HUES64 (cell line): Measurements from ENCODE around the gene SPA17.

Source experiments
- H3K27ac ChIP-seq: 2 replicates; pipeline ENCODE4 v1.7.0; 2013; ENCODE audit warnings: low read depth, low read length, inconsistent platforms
- H3K27me3 ChIP-seq: 2 replicates; pipeline ENCODE4 v1.6.1; 2013; ENCODE audit warnings: mild to moderate bottlenecking, low read length; ENCODE audit not compliant: insufficient read depth
- H3K36me3 ChIP-seq: 2 replicates; pipeline ENCODE4 v1.6.1; 2013; ENCODE audit warnings: mild to moderate bottlenecking, low read length; ENCODE audit not compliant: insufficient read depth
- H3K4me1 ChIP-seq: 2 replicates; pipeline ENCODE4 v1.6.1; 2013; ENCODE audit warnings: mild to moderate bottlenecking, low read length, moderate library complexity; ENCODE audit not compliant: insufficient read depth
- H3K4me3 ChIP-seq: 2 replicates; pipeline ENCODE4 v1.5.1; 2013; ENCODE audit warnings: mild to moderate bottlenecking, low read length, moderate library complexity
- H3K9ac ChIP-seq: 2 replicates; pipeline ENCODE4 v1.6.1; 2013; ENCODE audit warnings: mild to moderate bottlenecking, low read depth, low read length
- H3K9me3 ChIP-seq: 2 replicates; pipeline ENCODE4 v1.6.1; 2013; ENCODE audit warnings: low read depth, low read length; ENCODE audit not compliant: insufficient read depth
- WGBS: fragments of 150-250, 120-280 bp; methylation state at CpG from one replicate; pipeline ENCODE4 v1.1.7; 2013; ENCODE audit warnings: missing lambda C conversion rate; 5-methylcytosine and 5-hydroxymethylcytosine counted together

SPA17 gene

DNA sequence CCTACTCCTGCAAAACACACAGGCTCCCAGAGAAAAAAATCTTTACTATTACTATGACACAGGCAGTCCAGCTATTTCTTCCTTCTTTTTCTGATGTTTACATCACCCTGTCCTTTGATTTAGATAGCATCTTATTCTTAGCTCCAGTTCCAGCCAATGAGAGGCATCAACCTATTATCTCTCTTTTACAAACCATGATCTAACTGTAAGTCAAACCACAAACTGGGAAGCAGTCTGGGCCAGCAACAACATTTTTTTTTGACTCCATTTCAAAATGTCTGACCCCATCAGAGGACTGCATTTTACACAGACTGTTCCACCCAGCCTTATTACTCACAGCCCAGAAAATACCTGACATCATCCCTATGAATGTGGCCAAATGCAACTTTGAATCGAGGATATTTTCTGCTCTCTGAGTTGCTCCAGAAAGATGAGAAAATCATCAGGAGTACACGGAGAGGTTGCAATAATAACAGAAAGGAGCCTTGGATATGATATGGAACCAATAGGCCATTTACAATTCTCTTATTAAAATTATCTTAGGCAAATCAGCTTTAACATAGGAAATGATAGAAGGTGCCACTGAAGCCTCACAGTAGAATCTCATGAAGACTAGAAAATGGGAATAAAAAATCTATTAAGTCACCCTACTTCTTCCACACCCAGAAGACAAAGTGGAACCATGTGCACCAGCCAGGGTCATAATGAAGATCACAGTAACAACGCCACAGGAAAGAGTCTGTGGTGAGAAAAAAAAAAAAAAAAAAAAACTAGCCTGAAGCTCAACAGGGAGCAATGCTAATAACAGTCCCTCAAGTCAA is 29.9 kb upstream of the SPA17 start:
- Histone ChIP-seq H3K4me3 (no peak overlapping the region), H3K27ac (no peak overlapping the region), H3K27me3 (no peaks in the 10 kb centered on the region), H3K36me3 (0 out of 2 replicates have a peak, but pooled peaks cover 3% of the 10 kb centered on the region), H3K4me1 (0 out of 2 replicates have a peak, but pooled peaks cover 4% of the 10 kb centered on the region), H3K9ac (no peak overlapping the region), H3K9me3 (no peaks in the 10 kb centered on the region)
- WGBS, result 53% methylated on average over 3 of the region's 3 CpGs

DNA sequence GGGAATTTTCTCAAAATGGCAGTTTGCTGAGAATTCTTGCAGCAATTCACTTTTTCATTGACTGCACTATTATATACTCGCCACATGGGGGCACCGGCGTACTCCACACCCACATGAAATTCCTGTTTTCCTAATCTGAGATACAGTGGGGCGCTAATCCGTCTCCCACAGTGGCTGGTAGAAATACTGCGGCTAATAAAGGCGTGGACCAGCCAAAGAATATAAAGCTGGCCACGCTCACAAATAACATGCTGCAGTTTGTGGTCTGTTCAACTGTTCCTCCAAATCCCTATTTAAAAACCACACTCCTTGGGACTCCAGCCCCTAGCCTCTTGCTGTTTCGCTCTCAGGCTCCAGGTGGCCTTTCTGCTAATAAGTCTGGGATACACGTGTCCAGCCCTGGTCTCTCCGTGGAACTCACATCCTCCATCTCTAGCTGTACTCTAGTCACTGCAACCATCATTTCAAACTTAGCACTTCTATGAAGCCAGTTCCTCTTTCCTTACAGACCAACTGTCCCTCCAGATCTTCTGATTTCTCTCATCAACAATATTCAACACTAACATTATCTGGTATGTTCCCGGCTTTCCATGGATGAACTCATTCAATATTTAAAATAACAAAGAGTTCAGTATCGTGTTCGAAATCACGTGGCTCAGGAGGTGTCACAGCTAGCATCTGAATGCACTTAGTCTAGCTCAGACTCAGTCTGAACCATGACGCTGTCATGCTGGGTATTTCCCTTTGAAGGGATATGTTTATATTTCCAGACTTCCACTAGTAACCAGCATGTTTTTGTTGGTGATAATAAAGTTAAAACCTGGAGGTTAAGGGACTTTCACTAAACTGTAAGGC is 29.1 kb upstream of the SPA17 start:
- Histone ChIP-seq H3K27me3 (no peaks in the 10 kb centered on the region), H3K9me3 (no peaks in the 10 kb centered on the region), H3K27ac (no peak overlapping the region), H3K4me3 (peak overlapping the region; percentile 15; the same call in 1 of the 2 replicates), H3K36me3 (0 out of 2 replicates have a peak, but pooled peaks cover 3% of the 10 kb centered on the region), H3K9ac (no peak overlapping the region), H3K4me1 (0 out of 2 replicates have a peak, but pooled peaks cover 4% of the 10 kb centered on the region)
- 32% methylated on average over 16 of the region's 16 CpGs for WGBS

DNA sequence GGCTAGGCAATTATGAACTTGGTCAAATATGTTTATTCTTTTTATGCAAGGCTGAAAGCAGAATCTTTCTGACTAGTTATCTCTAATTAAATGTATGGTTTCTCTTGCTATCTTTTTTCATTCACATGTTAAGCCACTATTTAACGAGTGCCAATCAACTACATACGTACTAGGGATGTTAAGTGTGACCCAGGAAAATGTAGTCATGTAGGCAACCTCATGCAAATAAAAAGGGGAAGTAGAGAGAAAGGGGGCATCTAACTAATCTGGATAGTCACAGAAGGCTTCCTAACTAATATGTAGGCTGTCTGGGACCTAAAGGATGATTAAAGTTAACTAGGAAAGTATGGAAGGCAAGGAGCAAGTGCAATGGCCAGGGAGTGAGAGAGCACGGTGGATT is 27.6 kb upstream of the SPA17 start:
- no peak overlapping the region for H3K9ac ChIP-seq
- 90% methylated on average over 3 of the region's 3 CpGs for WGBS
- 0 out of 2 replicates have a peak, but pooled peaks cover 4% of the 10 kb centered on the region for H3K4me1 ChIP-seq
- H3K4me3 ChIP-seq, result no peak overlapping the region
- no peak overlapping the region for H3K27ac ChIP-seq
- H3K36me3 ChIP-seq, result no peaks in the 10 kb centered on the region
- H3K27me3 ChIP-seq, result no peaks in the 10 kb centered on the region
- no peaks in the 10 kb centered on the region for H3K9me3 ChIP-seq

DNA sequence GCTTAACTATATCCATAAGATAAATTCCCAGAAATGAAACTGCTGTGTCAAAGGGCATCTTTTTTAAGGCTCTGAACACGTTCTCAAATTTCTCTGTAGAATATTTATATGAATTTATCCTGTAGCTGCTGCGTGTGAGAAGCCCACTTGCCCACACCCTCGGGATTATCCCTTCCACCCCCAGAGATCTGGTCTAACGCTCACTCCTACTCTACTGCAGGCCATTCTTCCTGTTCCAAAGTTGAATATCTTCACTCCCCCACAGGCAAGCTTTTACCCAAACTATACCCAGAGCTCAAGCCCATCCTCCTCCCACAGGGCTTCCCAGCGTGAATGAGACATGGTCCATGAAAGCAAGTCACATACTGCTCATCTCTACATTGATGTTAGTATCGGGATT is 25.1 kb upstream of the SPA17 start:
- H3K36me3 ChIP-seq, result no peaks in the 10 kb centered on the region
- WGBS, result 89% methylated on average over 5 of the region's 6 CpGs
- no peak overlapping the region for H3K9ac ChIP-seq

DNA sequence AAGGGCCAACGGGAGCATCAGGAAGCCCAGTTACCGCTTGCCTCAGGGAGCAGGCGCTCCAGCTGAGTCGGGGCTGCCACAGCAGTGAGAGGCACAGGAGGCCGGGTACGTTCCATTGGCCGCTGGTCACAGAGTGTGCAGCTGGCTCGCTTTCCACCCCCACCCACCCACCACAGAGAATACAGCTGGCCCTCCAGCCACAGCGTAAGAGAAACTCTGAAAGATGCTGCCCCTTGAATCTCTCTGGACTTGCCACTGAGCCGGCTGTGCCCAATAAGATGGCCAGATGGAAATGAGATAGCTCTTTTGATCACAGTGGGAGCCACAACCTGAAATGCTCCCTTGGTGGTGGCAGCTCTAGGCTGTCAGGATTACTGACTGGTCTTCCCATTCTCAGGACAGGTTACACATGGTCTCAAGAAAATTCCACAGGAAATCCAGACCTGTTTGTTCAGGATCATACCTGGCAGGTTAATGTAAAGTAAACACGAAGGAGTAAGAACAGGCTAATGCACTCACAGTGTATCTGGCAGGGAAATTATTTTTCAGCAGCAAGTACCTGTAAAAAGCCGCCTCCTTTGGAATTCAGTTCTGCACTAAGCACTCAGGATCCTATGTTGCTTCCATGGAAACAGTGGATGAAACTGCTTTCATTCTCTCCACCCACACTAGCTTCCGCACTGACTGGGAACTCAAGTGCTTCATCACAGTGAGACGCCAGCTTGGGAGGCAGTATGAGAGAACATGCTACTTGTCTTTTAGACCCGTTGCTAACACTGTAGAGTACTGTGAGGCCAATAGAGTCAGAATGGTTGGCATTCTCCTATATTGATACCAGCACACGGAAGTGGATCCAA is 16.7 kb upstream of the SPA17 start:
- no peaks in the 10 kb centered on the region for H3K9me3 ChIP-seq
- no peaks in the 10 kb centered on the region for H3K36me3 ChIP-seq
- peaks cover 15% of the 10 kb centered on the region for H3K4me1 ChIP-seq
- H3K9ac ChIP-seq, result no peak overlapping the region
- no peak overlapping the region for H3K27ac ChIP-seq
- no peaks in the 10 kb centered on the region for H3K27me3 ChIP-seq
- WGBS, result 34% methylated on average over 16 of the region's 16 CpGs
- no peak overlapping the region for H3K4me3 ChIP-seq

More for the DNA sequence above, 25.1 kb upstream of the SPA17 start:
- Histone ChIP-seq H3K27me3 (no peaks in the 10 kb centered on the region), H3K4me3 (no peak overlapping the region), H3K27ac (no peak overlapping the region), H3K9me3 (no peaks in the 10 kb centered on the region), H3K4me1 (0 out of 2 replicates have a peak, but pooled peaks cover 4% of the 10 kb centered on the region)

DNA sequence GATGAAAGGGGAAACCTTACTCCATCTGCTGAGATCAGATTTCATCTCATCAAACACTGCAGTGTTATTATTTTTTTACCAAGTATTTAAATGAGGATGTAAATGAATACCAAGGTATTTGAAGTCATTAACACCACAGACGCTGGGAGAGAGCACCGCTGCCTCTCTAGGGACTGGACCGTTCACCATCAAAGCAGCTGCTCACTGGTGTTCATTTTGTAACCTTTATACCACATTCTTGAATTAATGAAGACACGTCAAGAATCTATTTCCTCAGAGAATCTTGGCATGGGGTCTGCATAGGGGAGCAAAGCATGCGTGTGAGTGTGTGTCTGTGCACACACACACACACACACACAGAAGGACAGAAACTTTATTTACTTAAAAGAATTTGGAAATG is 15.8 kb upstream of the SPA17 start:
- no peak overlapping the region for H3K4me3 ChIP-seq
- no peak overlapping the region for H3K27ac ChIP-seq
- 51% methylated on average over 3 of the region's 5 CpGs for WGBS
- no peak overlapping the region for H3K9ac ChIP-seq
- no peaks in the 10 kb centered on the region for H3K9me3 ChIP-seq
- peaks cover 15% of the 10 kb centered on the region for H3K4me1 ChIP-seq
- no peaks in the 10 kb centered on the region for H3K36me3 ChIP-seq
- no peaks in the 10 kb centered on the region for H3K27me3 ChIP-seq

DNA sequence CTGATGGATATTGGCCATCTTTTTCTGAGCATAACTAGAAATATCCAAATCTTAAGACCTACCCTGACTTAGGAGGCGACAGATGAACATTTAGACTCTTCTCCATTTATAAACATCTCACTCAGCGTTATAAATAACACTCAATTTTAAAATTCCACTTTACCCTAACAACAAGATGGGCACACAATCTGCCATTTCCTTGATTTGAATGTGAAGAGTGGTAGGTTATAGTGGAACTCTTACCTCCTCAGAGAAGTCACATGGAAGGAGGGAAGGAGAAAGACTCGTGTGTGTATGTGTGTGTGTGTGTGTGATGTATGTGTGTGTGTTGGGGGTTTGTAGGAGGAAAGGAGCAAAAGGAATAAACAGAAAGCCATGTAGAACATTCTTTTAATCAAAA is 15.2 kb upstream of the SPA17 start:
- no peak overlapping the region for H3K9ac ChIP-seq
- H3K4me3 ChIP-seq, result no peak overlapping the region
- no peak overlapping the region for H3K27ac ChIP-seq
- 87% methylated on average over 3 of the region's 3 CpGs for WGBS
- no peaks in the 10 kb centered on the region for H3K9me3 ChIP-seq
- H3K27me3 ChIP-seq, result no peaks in the 10 kb centered on the region
- H3K36me3 ChIP-seq, result no peaks in the 10 kb centered on the region
- H3K4me1 ChIP-seq, result peaks cover 15% of the 10 kb centered on the region

DNA sequence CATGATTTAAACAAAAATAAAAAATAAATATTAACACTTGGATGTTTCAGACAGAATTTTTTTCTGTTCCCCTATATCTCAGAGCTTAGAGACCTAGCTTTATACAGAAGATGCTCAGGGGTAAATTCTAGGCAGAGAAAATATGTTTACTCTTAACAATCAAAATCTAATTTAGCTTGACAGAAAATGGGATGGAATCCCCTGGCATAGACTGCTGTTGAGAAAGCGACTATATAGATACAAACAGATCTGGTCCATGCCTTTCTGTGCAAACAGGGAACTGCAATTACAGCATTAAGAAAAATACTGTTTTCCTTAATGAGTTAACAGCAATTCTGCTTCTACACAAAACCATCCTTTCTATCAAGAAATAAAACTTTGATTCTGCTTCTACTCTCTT is 14.7 kb upstream of the SPA17 start:
- Histone ChIP-seq H3K9me3 (no peaks in the 10 kb centered on the region), H3K27me3 (no peaks in the 10 kb centered on the region), H3K36me3 (no peaks in the 10 kb centered on the region), H3K9ac (no peak overlapping the region), H3K4me3 (no peak overlapping the region), H3K4me1 (peaks cover 15% of the 10 kb centered on the region), H3K27ac (no peak overlapping the region)
- WGBS, result 94% methylated on average over 1 of the region's 1 CpG

DNA sequence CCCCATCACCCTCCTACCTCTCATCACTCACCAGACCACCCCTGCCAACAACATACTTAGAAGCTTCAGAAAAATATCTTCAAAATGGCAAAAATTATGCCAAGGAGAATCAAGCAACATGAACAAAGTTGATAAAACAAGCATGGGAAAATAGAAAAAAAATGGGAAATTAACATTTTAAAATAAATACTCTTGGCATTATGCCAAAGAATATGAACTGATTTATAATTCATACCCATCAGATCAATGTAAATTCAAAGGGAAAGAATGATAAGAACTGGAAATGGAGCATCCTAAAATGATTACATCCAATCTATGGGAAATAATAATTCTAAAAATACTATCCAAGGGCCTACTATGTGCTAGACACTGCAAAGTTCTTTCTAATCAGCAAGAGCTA is 12.2 kb upstream of the SPA17 start:
- H3K27ac ChIP-seq, result no peak overlapping the region

DNA sequence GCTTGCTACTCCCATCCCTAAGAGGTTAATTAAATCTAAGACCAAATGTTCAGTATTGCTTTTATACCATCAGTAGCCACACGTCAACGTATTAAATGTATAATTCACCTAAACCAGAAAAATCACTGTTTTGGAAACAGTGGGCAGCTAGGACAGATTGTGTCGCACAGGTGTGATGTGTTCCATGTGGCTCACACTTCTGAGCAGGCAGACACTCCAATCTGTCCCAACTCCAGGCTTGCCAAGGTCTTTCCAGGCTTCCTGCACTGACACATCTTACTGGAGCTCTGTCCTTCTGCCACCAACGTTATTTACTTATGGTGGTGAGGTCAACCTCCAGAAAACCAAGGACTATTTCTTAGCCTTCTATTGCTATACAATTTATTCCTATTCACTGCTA is 11.6 kb upstream of the SPA17 start:
- 88% methylated on average over 4 of the region's 4 CpGs for WGBS
- no peaks in the 10 kb centered on the region for H3K9me3 ChIP-seq
- H3K4me3 ChIP-seq, result no peak overlapping the region
- H3K27me3 ChIP-seq, result no peaks in the 10 kb centered on the region
- no peak overlapping the region for H3K9ac ChIP-seq
- peaks cover 9% of the 10 kb centered on the region for H3K4me1 ChIP-seq
- no peaks in the 10 kb centered on the region for H3K36me3 ChIP-seq
- H3K27ac ChIP-seq, result no peak overlapping the region

More for the DNA sequence above, 12.2 kb upstream of the SPA17 start:
- Histone ChIP-seq H3K36me3 (no peaks in the 10 kb centered on the region), H3K9me3 (no peaks in the 10 kb centered on the region), H3K4me1 (peaks cover 13% of the 10 kb centered on the region), H3K9ac (no peak overlapping the region), H3K4me3 (no peak overlapping the region), H3K27me3 (no peaks in the 10 kb centered on the region)
